Chondrocyte (in vitro differentiated cells): ENCODE measurements around the gene PDLIM7. TPM values are rescaled to one million over a fixed set of nuclear protein-coding genes. Genes with fewer than 3 reads are reported as not detected.

ENCODE experiments used
- DNase-seq: peaks from one replicate; pipeline ENCODE4 v3.0.0; 2021; ENCODE audit warnings: mixed read lengths, low spot score
- H3K27ac Mint-ChIP-seq: one replicate; pipeline ENCODE4 v1.8.0; 2021; ENCODE audit warnings: mild to moderate bottlenecking, moderate library complexity, mixed read lengths; ENCODE audit not compliant: unreplicated experiment
- H3K27me3 Mint-ChIP-seq: 2 replicates; pipeline ENCODE4 v1.8.0; 2021; ENCODE audit warnings: low read depth, mixed read lengths
- H3K36me3 Mint-ChIP-seq: 2 replicates; pipeline ENCODE4 v1.8.0; 2021; ENCODE audit warnings: low read depth, mixed read lengths
- H3K4me1 Mint-ChIP-seq: 2 replicates; pipeline ENCODE4 v1.8.0; 2021; ENCODE audit warnings: low read depth, mild to moderate bottlenecking, mixed read lengths
- H3K4me3 Mint-ChIP-seq: one replicate; pipeline ENCODE4 v1.8.0; 2021; ENCODE audit warnings: mild to moderate bottlenecking, moderate library complexity, mixed read lengths; ENCODE audit not compliant: unreplicated experiment
- H3K9me3 Mint-ChIP-seq: 2 replicates; pipeline ENCODE4 v1.8.0; 2021; ENCODE audit warnings: low read depth, mixed read lengths
- total RNA-seq: library from RNA; stranded (reverse); gene quantifications from 3 replicates; pipeline ENCODE4 v1.2.1, GENCODE V29; 2021
- TF ChIP-seq, protein P1 (sequence below): fragments of 200-600 bp; sonication (generic); IDR thresholded peaks from 2 replicates; pipeline ENCODE4 v1.5.0; 2021; ENCODE audit warnings: antibody characterized with exemption, mild to moderate bottlenecking, moderate library complexity

PDLIM7 gene
- total RNA-seq, 1 donor from 2014 or later, result 633 TPM

DNA sequence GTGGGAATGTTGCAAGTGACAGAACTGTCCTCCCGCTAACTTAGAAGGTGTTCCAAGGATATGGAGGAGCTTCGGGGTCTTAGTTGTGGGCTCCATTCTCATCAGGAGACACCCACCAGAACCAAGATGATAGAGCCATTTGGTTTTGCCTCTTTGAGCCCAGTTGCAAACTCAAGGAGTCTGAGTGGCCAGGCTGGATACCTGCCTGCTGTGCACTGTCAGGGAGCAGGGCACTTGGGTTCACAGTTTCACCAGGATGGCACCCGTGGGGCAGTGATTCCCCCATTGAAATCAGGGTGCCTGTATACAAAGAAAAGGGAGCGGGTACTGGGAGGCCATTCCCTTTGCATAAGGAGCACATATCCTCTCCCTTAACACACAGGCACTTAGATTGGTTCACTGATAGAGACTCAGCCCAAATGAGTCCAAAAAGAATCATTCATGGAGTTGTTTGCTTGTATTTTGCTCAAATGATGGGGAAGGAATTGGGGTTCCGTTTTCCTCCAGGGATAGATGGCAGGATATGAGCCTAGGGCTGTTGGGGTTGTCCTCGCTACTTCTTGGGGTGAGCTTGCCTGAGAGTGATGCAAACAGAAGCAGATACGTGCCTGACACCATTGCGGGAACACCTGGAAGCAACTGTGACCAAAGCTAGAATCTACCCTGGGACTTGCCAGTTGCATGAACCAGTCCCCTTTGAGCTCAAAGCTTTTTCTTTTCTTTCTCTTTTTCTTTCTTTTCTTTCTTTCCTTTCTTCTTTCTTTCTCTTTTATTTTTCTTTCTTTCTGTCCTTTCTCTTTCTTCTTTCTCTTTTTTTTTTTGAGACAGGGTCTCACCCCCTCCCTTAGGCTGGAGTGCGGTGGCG lies 52.1 kb downstream of the PDLIM7 start:
- TF ChIP-seq, protein P1, sequence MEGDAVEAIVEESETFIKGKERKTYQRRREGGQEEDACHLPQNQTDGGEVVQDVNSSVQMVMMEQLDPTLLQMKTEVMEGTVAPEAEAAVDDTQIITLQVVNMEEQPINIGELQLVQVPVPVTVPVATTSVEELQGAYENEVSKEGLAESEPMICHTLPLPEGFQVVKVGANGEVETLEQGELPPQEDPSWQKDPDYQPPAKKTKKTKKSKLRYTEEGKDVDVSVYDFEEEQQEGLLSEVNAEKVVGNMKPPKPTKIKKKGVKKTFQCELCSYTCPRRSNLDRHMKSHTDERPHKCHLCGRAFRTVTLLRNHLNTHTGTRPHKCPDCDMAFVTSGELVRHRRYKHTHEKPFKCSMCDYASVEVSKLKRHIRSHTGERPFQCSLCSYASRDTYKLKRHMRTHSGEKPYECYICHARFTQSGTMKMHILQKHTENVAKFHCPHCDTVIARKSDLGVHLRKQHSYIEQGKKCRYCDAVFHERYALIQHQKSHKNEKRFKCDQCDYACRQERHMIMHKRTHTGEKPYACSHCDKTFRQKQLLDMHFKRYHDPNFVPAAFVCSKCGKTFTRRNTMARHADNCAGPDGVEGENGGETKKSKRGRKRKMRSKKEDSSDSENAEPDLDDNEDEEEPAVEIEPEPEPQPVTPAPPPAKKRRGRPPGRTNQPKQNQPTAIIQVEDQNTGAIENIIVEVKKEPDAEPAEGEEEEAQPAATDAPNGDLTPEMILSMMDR, result no peak
- DNase-seq, result no peak

DNA sequence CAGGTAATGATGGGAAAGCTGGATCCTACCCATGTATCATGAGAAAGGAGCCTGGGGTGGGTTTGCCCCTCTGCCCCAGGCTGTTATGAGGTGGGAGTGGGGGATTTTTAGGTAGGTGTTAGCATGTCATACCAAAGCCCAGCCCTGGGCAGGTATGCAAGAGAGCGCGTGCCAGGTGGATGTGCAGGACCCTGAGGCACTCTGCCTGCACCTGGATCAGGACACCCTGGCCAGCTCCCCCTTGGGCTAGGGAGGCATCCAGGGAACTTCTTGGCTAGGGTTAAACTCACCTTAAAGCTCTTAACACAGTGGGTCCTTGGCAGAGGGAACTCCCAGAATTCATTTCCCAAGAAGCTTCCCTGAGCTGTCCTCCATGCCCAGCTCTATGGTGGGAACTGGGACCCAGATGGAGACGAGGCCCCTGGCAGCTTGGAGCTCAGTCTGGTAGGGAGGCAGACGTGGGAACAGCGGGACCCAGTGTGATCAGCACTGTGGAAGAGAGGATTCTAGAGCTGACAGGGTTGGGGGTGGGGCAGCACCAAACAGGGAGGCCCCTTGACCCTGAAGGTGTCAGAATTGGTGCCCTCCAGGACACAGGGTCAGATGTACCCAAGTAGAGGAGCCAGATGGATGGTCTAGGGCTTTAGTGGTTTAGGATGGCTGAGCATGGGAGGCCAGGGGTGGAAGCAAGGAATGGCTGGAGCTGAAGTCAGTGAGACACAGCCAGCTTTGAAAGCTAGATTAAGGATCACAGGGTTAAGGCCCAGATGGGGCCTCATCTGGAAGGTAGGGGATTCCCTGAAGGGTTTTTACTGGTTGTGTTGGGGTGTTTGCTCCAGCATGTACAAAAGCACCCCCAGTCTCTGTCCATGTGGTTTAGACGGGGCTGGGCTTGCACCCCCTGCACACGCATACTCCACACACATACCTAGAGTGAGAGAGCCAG lies 53.0 kb downstream of the PDLIM7 start:
- Mint-ChIP-seq H3K9me3 (no peaks in the 10 kb centered on the region), H3K4me1 (peaks cover 21% of the 10 kb centered on the region), H3K36me3 (peaks cover 8% of the 10 kb centered on the region), H3K27me3 (no peaks in the 10 kb centered on the region), H3K4me3 (no peak overlapping the region), H3K27ac (no peak overlapping the region)
- no peak for DNase-seq
- TF ChIP-seq, protein P1, result no peak

More for the DNA sequence above, 52.1 kb downstream of the PDLIM7 start:
- Mint-ChIP-seq H3K4me3 (peak overlapping the region; percentile 51), H3K36me3 (peaks cover 4% of the 10 kb centered on the region), H3K27me3 (no peaks in the 10 kb centered on the region), H3K4me1 (peaks cover 21% of the 10 kb centered on the region), H3K9me3 (no peaks in the 10 kb centered on the region), H3K27ac (peak overlapping the region; percentile 27)

DNA sequence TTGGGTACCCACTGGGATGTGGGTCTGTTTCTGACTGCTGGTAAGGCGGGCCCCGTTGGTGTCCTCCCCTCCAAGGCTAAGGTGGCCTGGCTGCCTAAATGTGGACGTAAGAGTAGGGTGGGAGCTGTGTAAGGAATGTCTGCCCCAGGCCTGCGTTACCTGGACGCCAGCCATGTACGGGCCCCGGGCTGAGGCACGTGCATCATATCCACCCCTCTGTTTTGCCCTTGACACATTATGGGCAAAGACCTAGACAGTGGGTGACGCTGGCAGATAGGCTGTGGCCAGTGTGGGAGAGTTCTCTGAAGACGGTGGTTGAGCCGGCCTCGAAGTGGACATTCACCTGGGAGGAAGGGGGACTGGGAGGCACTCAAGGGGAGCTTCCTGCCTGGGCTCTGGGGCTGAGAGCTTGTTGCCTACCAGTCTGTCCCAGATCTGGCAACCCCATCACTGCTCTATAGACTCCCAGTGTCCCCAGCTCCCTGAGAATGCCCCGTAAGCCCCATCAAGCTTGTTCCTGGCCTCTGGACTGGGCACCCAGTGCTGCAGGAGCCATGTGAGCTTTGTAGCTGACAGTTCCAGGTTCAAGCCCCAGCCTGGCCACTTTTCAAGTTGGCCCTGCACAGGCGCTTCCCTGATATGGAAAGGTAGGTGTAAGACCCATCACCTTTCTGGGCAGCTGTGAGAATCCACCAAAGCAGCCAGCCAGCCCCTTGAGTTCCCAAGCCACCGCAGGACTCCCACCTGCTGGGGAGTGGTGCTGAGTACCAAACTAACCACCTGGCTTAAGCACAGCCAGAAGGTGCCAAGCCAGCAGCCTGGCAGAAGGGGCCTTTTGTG lies 54.0 kb downstream of the PDLIM7 start:
- TF ChIP-seq, protein P1, result no peak
- Mint-ChIP-seq H3K4me1 (peaks cover 17% of the 10 kb centered on the region), H3K36me3 (peaks cover 11% of the 10 kb centered on the region), H3K27me3 (no peaks in the 10 kb centered on the region), H3K27ac (no peak overlapping the region), H3K9me3 (no peaks in the 10 kb centered on the region), H3K4me3 (no peak overlapping the region)
- DNase-seq, result no peak

DNA sequence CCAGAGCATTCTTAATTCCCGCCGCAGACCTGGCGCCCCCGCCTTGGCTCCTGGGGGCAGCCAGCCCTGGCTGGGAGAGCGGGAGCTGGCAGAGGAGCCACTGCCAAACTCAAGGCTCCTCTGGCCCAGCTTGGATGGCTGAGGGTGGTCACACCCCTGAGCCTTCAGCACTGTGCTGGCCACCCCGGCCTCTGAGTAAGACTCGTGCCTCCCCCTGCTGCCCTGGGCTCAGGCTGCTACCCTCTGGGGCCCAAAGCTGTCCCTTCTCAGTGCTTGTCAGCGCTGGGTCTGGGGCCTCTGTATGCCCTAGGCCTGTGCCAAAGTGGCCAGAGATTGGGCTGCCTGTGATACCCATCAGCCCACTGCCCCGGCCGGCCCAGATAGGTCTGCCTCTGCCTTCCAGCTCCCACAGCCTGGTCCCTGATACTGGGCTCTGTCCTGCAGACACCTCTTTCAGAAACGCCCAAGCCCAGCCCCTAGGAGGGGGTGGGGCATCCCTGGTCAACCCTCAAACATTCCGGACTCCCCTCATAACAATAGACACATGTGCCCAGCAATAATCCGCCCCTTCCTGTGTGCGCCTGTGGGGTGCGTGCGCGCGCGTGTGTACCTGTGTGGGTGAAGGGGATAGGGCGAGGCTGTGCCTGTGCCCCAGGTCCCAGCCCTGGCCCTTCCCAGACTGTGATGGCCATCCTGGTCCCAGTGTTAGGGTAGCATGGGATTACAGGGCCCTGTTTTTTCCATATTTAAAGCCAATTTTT lies 55.2 kb downstream of the PDLIM7 start:
- TF ChIP-seq, protein P1, result no peak
- no peak for DNase-seq
- Mint-ChIP-seq H3K27ac (no peak overlapping the region), H3K36me3 (peaks cover 14% of the 10 kb centered on the region), H3K9me3 (no peaks in the 10 kb centered on the region), H3K4me1 (peaks cover 18% of the 10 kb centered on the region), H3K4me3 (no peak overlapping the region), H3K27me3 (no peaks in the 10 kb centered on the region)
